G401 (cell line): ENCODE results near the gene CARMIL1. TPM values are rescaled to one million over a fixed set of nuclear protein-coding genes. Genes with fewer than 3 reads are reported as not detected.
"Not testable (repeated sequence)": the region's sequence is repeated elsewhere in the genome, so short reads cannot be mapped to it uniquely, and the experiment has no call there.

Source experiments
- DNase-seq: peaks from one replicate; pipeline ENCODE4 v3.0.0-alpha.2; 2015; ENCODE audit warnings: low spot score
- in situ Hi-C: cut with HindIII; loops from 2 replicates; pipeline ENCODE4 v1.10.0; 2016; ENCODE audit warnings: low sequenced_read_pairs, mixed read lengths
- total RNA-seq: library from RNA; depleted of rRNA; stranded (reverse); fragments of >200 nt; shearing (Covaris generic); gene quantifications from 2 replicates; pipeline ENCODE4 v1.2.3, GENCODE V29; 2014

CARMIL1 gene
- total RNA-seq, 1 experiment from 2014 or later: 0.20 TPM

- in situ Hi-C loops: no loop called here
- no peak for DNase-seq
Observed at GRCh38 chr6:25418454-25419052, 139.4 kb downstream of the CARMIL1 start.

- in situ Hi-C loops: no loop called here
- no peak for DNase-seq
Observed at GRCh38 chr6:25419879-25420278, 140.7 kb downstream of the CARMIL1 start.

GRCh38 chr6:25423358-25423757 is 144.2 kb downstream of the CARMIL1 start:
- DNase-seq: no peak
- in situ Hi-C loops: no loop called here

- DNase-seq: no peak
- in situ Hi-C loops: no loop called here
Observed at GRCh38 chr6:25424303-25424702, 145.1 kb downstream of the CARMIL1 start.

GRCh38 chr6:25427549-25427948 is 148.4 kb downstream of the CARMIL1 start:
- no peak for DNase-seq
- in situ Hi-C loops: no loop called here

GRCh38 chr6:25428758-25429317 is 149.7 kb downstream of the CARMIL1 start:
- in situ Hi-C loops: no loop called here
- DNase-seq: no peak

GRCh38 chr6:25431306-25431974 is 152.3 kb downstream of the CARMIL1 start:
- no peak for DNase-seq
- in situ Hi-C loops: no loop called here

- in situ Hi-C loops: no loop called here
- no peak for DNase-seq
Observed at GRCh38 chr6:25431975-25432307, 152.8 kb downstream of the CARMIL1 start.

GRCh38 chr6:25434921-25435320 is 155.7 kb downstream of the CARMIL1 start:
- in situ Hi-C loops: no loop called here
- DNase-seq: no peak

GRCh38 chr6:25435416-25435985 is 156.3 kb downstream of the CARMIL1 start:
- in situ Hi-C loops: no loop called here
- no peak for DNase-seq

GRCh38 chr6:25436760-25437159 is 157.6 kb downstream of the CARMIL1 start:
- in situ Hi-C loops: no loop called here
- DNase-seq: no peak

GRCh38 chr6:25439368-25439767 is 160.2 kb downstream of the CARMIL1 start:
- no peak for DNase-seq
- in situ Hi-C loops: no loop called here

GRCh38 chr6:25441663-25442270 is 162.6 kb downstream of the CARMIL1 start:
- in situ Hi-C loops: no loop called here
- DNase-seq: no peak

- no peak for DNase-seq
- in situ Hi-C loops: no loop called here
Observed at GRCh38 chr6:25442898-25443297, 163.7 kb downstream of the CARMIL1 start.

- in situ Hi-C loops, DNase-seq: not testable (repeated sequence)
Observed at GRCh38 chr6:25444521-25444920, 165.3 kb downstream of the CARMIL1 start.

GRCh38 chr6:25446830-25447569 is 167.8 kb downstream of the CARMIL1 start:
- no peak for DNase-seq
- in situ Hi-C loops: no loop called here

GRCh38 chr6:25447570-25447929 is 168.4 kb downstream of the CARMIL1 start:
- in situ Hi-C loops: no loop called here
- DNase-seq: no peak

GRCh38 chr6:25448965-25449538 is 169.9 kb downstream of the CARMIL1 start:
- in situ Hi-C loops: no loop called here
- DNase-seq: no peak

- in situ Hi-C loops: no loop called here
- peak; percentile 77 for DNase-seq
Observed at GRCh38 chr6:25449774-25450173, 170.6 kb downstream of the CARMIL1 start.
